Measurements from ENCODE around the gene PDIA5.

GRCh38 chr3:123021388-123021787 is 45.4 kb upstream of the PDIA5 start:
- no peak for TF ChIP-seq CTCF (conservative IDR thresholded peaks at IDR 0.05; ENCODE audit: low read depth, low read length)
- no peak for TF ChIP-seq EZH2 (IDR thresholded peaks at IDR 0.05; ENCODE audit: borderline replicate concordance, low read depth, low read length, poor library complexity, severe bottlenecking)

All from A673 (cell line).